ENCODE data around the gene ACOXL.

DNA sequence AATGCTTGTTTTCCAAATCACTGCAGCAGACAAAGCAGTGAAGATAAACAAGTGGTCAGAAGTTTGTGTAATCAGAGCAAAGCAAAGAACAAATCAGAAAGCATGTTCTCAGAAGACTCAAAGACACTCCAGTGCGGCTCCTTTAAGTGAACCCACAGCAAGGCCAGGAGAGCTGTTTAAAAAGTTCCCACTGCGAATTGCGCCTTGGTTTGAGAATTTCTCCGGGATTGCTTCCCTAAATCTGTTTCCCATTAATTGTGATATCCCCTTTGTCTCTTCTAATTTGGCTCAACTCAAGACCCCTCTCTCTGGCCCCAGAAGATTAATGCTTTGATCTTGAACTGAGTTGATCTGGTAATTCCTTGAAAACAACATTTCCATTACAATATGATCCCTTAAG is 265.9 kb downstream of the ACOXL start:
- TF ChIP-seq SREBF1 (IDR thresholded peaks at IDR 0.05; ENCODE audit: borderline replicate concordance, low read depth, low read length), result no peak
- TF ChIP-seq, protein P1, sequence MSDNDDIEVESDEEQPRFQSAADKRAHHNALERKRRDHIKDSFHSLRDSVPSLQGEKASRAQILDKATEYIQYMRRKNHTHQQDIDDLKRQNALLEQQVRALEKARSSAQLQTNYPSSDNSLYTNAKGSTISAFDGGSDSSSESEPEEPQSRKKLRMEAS (CRISPR knock-in tag; IDR thresholded peaks at IDR 0.05), result no peak
- TF ChIP-seq ZFPM2 (CRISPR knock-in tag; IDR thresholded peaks at IDR 0.05), result no peak
- no peak for TF ChIP-seq SMARCA5 (IDR thresholded peaks at IDR 0.05)
- TF ChIP-seq TBP (optimal IDR thresholded peaks at IDR 0.05; ENCODE audit: low read depth, low read length), result no peak
- TF ChIP-seq, protein P2, sequence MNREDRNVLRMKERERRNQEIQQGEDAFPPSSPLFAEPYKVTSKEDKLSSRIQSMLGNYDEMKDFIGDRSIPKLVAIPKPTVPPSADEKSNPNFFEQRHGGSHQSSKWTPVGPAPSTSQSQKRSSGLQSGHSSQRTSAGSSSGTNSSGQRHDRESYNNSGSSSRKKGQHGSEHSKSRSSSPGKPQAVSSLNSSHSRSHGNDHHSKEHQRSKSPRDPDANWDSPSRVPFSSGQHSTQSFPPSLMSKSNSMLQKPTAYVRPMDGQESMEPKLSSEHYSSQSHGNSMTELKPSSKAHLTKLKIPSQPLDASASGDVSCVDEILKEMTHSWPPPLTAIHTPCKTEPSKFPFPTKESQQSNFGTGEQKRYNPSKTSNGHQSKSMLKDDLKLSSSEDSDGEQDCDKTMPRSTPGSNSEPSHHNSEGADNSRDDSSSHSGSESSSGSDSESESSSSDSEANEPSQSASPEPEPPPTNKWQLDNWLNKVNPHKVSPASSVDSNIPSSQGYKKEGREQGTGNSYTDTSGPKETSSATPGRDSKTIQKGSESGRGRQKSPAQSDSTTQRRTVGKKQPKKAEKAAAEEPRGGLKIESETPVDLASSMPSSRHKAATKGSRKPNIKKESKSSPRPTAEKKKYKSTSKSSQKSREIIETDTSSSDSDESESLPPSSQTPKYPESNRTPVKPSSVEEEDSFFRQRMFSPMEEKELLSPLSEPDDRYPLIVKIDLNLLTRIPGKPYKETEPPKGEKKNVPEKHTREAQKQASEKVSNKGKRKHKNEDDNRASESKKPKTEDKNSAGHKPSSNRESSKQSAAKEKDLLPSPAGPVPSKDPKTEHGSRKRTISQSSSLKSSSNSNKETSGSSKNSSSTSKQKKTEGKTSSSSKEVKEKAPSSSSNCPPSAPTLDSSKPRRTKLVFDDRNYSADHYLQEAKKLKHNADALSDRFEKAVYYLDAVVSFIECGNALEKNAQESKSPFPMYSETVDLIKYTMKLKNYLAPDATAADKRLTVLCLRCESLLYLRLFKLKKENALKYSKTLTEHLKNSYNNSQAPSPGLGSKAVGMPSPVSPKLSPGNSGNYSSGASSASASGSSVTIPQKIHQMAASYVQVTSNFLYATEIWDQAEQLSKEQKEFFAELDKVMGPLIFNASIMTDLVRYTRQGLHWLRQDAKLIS (CRISPR knock-in tag; IDR thresholded peaks at IDR 0.05), result no peak
- TF ChIP-seq ARID1B (IDR thresholded peaks at IDR 0.05), result no peak
- TF ChIP-seq CTBP1 (IDR thresholded peaks at IDR 0.05; ENCODE audit: borderline replicate concordance), result no peak
- TF ChIP-seq, protein P3, sequence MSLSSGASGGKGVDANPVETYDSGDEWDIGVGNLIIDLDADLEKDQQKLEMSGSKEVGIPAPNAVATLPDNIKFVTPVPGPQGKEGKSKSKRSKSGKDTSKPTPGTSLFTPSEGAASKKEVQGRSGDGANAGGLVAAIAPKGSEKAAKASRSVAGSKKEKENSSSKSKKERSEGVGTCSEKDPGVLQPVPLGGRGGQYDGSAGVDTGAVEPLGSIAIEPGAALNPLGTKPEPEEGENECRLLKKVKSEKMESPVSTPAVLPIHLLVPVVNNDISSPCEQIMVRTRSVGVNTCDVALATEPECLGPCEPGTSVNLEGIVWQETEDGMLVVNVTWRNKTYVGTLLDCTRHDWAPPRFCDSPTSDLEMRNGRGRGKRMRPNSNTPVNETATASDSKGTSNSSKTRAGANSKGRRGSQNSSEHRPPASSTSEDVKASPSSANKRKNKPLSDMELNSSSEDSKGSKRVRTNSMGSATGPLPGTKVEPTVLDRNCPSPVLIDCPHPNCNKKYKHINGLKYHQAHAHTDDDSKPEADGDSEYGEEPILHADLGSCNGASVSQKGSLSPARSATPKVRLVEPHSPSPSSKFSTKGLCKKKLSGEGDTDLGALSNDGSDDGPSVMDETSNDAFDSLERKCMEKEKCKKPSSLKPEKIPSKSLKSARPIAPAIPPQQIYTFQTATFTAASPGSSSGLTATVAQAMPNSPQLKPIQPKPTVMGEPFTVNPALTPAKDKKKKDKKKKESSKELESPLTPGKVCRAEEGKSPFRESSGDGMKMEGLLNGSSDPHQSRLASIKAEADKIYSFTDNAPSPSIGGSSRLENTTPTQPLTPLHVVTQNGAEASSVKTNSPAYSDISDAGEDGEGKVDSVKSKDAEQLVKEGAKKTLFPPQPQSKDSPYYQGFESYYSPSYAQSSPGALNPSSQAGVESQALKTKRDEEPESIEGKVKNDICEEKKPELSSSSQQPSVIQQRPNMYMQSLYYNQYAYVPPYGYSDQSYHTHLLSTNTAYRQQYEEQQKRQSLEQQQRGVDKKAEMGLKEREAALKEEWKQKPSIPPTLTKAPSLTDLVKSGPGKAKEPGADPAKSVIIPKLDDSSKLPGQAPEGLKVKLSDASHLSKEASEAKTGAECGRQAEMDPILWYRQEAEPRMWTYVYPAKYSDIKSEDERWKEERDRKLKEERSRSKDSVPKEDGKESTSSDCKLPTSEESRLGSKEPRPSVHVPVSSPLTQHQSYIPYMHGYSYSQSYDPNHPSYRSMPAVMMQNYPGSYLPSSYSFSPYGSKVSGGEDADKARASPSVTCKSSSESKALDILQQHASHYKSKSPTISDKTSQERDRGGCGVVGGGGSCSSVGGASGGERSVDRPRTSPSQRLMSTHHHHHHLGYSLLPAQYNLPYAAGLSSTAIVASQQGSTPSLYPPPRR (CRISPR knock-in tag; IDR thresholded peaks at IDR 0.05; ENCODE audit: borderline replicate concordance), result no peak
- TF ChIP-seq HCFC1 (IDR thresholded peaks at IDR 0.05; ENCODE audit: low read depth, low read length), result no peak
- no peak for TF ChIP-seq ZFX (CRISPR knock-in tag; IDR thresholded peaks at IDR 0.05)
- 0 out of 4 replicates have a peak, but pooled peaks of 1 of the 2 experiments have one; percentile 21 for TF ChIP-seq RCOR1 (IDR thresholded peaks at IDR 0.05; ENCODE audit: borderline replicate concordance in 1 of 2, low read depth in 2 of 2, low read length in 2 of 2)
- TF ChIP-seq SAFB (IDR thresholded peaks at IDR 0.05; ENCODE audit: borderline replicate concordance, low read depth, low read length), result no peak
- TF ChIP-seq POLR2A (conservative IDR thresholded peaks at IDR 0.05), result no peak

Data from K562 (cell line).